HG02970 (cell line): ENCODE data around the gene GABBR2.
"Not testable (repeated sequence)": the region's sequence is repeated elsewhere in the genome, so short reads cannot be mapped to it uniquely, and the experiment has no call there.

Experiments used
- ATAC-seq: cut with Tn5 transposase; IDR thresholded peaks from one replicate; pipeline ENCODE4 v1.9.1; 2021; ENCODE audit warnings: mild to moderate bottlenecking, moderate library complexity, moderate number of reproducible peaks; ENCODE audit not compliant: unreplicated experiment, low FRiP score

Gene GABBR2

GRCh38 chr9:98285446-98285845, 423.3 kb downstream of the GABBR2 start:
- no peak for ATAC-seq

- ATAC-seq = no peak
Measured at GRCh38 chr9:98284754-98285153, 424.0 kb downstream of the GABBR2 start.

- ATAC-seq = not testable (repeated sequence)
Measured at GRCh38 chr9:98283143-98283542, 425.6 kb downstream of the GABBR2 start.

- ATAC-seq = no peak
Measured at GRCh38 chr9:98281281-98281680, 427.5 kb downstream of the GABBR2 start.

- ATAC-seq = no peak
Measured at GRCh38 chr9:98280574-98280973, 428.2 kb downstream of the GABBR2 start.

GRCh38 chr9:98280162-98280561, 428.6 kb downstream of the GABBR2 start:
- no peak for ATAC-seq

GRCh38 chr9:98276907-98277469, 431.7 kb downstream of the GABBR2 start:
- no peak for ATAC-seq

GRCh38 chr9:98275159-98275558, 433.6 kb downstream of the GABBR2 start:
- ATAC-seq = no peak

GRCh38 chr9:98272083-98272482, 436.7 kb downstream of the GABBR2 start:
- no peak for ATAC-seq

- no peak for ATAC-seq
Measured at GRCh38 chr9:98271479-98271878, 437.3 kb downstream of the GABBR2 start.

GRCh38 chr9:98270284-98270683, 438.5 kb downstream of the GABBR2 start:
- ATAC-seq = not testable (repeated sequence)

GRCh38 chr9:98269652-98270051, 439.1 kb downstream of the GABBR2 start:
- not testable (repeated sequence) for ATAC-seq

- not testable (repeated sequence) for ATAC-seq
Measured at GRCh38 chr9:98267556-98267955, 441.2 kb downstream of the GABBR2 start.

GRCh38 chr9:98264516-98264915, 444.2 kb downstream of the GABBR2 start:
- ATAC-seq = no peak

- ATAC-seq = no peak
Measured at GRCh38 chr9:98263482-98264357, 445.0 kb downstream of the GABBR2 start.

GRCh38 chr9:98263080-98263479, 445.7 kb downstream of the GABBR2 start:
- ATAC-seq = no peak

- ATAC-seq = no peak
Measured at GRCh38 chr9:98262056-98262455, 446.7 kb downstream of the GABBR2 start.

- no peak for ATAC-seq
Measured at GRCh38 chr9:98260635-98261034, 448.1 kb downstream of the GABBR2 start.

- ATAC-seq = no peak
Measured at GRCh38 chr9:98259791-98260190, 448.9 kb downstream of the GABBR2 start.

GRCh38 chr9:98256756-98257155, 452.0 kb downstream of the GABBR2 start:
- no peak for ATAC-seq

- ATAC-seq = peak; percentile 85
Measured at GRCh38 chr9:98255578-98256296, 453.0 kb downstream of the GABBR2 start, which contains the start of gene TBC1D2. TBC1D2 (minus strand) TSS chr9:98255649; CDS start chr9:98255541, 108 bp downstream.
